Fibroblast of skin of right biceps (primary cell): ENCODE results near the gene RPUSD2.

Experiments used
- DNase-seq: peaks from one replicate; pipeline ENCODE4 v3.0.0-alpha.2; 2013

The RPUSD2 gene, protein sequence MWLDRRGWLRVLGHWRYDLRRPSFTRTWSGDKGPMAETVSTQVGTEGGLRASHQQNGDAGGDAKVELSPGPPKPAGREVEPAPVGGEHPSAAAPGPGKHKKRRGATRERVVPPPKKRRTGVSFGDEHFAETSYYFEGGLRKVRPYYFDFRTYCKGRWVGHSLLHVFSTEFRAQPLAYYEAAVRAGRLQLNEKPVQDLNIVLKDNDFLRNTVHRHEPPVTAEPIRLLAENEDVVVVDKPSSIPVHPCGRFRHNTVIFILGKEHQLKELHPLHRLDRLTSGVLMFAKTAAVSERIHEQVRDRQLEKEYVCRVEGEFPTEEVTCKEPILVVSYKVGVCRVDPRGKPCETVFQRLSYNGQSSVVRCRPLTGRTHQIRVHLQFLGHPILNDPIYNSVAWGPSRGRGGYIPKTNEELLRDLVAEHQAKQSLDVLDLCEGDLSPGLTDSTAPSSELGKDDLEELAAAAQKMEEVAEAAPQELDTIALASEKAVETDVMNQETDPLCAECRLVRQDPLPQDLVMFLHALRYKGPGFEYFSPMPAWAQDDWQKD

DNA sequence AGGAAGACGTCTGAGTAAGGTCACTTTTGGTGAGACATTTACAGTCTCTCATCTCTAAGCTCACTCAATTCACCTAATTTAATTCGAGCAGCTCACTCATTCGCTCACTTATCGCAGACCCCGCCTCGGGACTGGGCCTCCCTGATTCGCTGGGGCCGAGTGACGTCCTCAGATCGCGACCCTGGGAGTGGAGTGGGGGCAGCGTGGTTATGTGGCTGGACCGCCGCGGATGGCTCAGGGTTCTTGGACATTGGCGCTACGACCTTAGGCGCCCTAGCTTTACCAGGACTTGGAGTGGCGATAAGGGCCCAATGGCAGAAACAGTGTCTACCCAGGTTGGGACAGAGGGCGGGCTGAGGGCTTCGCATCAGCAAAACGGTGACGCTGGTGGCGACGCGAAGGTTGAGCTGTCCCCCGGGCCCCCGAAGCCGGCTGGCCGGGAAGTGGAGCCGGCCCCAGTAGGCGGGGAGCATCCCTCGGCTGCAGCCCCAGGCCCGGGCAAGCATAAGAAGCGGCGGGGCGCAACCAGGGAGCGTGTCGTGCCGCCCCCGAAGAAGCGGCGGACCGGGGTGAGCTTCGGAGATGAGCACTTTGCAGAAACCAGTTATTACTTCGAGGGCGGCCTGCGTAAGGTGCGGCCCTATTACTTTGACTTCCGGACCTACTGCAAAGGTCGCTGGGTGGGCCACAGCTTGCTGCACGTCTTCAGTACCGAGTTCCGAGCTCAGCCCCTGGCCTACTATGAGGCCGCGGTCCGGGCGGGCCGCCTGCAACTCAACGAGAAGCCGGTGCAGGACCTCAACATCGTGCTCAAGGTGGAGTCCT lies at the start of gene RPUSD2:
Gene RPUSD2 (plus strand): TSS at position 171 of the 825 bp plus-strand sequence. CDS start 39 bp downstream, at position 210.
- peak; percentile 93 for DNase-seq

DNA sequence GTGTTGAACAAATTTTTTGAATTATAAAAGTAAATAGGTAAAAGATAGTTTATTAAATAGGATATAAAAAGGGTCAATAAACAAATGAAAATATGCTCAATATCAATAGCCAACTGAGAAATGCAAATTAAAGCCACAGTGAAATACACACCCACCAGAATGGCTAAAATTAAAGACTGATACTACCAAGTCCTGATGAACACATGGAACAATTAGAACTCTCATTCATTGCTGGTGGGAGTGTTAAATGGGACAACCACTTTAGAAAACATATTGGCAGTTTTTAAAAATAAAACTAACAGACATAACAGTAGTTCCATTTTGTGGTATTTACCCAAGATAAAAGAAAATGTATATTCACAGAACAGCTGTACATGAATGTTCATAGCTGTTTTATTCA lies 45.5 kb upstream of the RPUSD2 start:
- no peak for DNase-seq

DNA sequence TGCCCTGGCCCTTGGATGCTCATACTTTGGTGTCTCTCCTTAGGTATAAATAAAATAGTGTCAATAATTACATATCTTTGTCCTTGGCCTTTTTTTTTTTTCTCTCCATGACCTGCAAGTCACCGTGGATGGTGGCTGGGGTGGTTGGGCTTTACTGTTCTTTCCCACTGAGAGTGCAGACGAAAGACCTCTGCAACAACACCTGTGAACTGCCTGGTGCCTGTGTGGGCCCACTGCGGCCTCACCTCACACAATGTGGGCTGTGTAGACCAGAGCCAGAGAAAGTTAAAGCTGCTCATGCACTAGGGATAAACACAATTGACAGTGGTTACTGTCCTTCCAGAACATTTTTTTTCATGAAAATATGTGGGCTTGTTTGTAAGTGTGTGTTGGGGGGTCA lies 43.2 kb upstream of the RPUSD2 start:
- no peak for DNase-seq

DNA sequence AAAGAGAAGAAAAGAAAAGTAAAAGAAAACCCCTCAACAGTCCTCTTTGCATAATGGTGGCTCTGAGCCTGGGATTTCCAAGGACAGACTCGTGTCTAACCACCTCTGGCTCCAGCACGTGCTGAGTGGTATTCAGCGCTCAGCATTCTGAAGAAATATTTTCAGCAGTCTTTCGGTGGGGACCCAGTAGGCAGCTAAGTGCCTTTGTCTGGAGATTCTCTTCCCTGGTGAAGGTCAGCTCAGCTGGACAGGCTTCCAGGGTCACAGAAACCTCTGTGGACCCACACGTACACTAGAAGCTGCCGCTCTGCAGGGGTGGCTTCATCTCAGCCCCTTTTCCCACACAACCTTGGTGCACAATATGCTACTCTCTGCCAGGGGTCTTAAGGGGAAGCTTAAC lies 40.3 kb upstream of the RPUSD2 start:
- DNase-seq = no peak

DNA sequence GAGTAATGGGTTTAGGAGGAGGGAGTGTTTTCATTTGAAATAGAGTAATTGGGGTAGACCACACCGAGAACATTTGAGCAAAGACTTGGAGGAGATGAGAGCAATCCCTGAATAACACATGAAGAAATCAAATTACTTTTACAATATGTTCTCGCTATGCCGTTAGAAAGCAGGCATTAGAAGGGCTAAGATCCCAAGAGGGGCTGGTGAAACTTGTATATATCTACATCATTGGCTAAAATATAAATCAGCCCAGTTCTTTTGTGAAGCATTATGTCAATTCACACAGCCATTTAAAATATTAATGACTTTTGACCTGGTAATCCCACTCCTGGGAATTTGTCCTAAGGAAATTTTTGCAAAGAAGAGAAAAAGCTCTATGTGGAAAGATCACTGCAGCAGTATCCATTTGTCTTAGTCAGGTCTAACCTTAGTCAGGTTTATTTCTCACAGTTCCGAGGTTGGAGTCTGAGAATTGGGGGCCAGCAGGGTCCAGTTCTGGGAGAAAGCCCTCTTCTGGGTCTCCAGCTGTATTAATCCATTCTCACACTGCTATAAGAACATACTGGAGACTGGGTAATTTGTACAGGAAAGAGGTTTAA lies 35.2 kb upstream of the RPUSD2 start:
- DNase-seq = no peak

DNA sequence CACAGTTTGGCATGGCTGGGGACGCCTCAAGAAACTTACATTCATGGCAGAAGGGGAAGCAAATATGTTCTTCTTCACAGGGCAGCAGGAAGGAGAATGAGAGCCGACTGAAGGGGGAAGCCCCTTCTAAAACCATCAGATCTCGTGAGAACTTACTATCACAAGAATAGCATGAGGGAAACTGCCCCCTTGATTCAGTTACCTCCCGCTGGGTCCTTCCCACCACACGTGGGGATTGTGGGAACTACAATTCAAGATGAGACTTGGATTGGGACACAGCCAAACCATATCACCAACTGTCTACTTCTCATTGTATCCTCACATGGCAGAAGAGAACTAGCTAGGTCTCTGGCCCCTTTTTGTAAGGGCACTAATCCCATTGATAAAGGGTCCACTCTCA lies 34.7 kb upstream of the RPUSD2 start:
- no peak for DNase-seq

DNA sequence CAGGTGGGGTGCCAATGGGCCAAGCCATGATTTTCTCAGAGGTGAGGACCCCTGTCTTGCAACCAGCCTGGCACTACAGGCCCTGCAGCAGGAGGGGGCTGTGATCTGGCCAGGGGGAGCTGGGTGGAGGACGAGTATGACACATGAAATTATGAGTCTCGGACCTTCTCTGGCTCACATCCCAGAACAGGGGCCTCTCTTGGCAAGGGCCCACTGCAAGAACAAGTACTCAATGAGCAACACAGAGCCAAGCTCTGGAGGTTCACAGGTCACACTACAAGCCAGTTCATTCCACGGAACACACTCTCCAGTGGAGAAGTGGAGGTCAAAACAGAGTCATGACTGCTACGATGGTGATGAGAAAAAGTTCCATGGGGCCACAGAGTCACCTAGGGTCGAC lies 32.6 kb upstream of the RPUSD2 start:
- peak; percentile 64 for DNase-seq

DNA sequence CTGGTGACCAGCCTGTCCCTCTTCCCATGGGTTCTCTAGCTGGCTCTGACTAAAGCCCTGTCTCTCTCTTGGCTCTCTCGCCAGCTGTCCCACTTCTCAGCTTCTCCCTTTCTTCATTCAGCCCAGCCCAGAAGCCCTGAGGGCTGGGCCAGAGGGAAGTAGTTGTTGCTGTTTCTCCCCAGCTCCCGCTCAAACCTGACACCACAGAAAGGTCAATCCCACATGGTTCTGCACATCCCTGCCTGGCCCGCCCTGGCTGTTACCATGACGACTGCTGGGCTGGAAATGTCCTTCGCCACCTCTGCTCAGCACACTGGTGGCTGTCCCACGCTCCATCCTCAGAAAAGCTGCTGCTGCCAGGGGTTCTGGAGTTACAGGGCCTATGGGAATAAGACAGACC lies 30.1 kb upstream of the RPUSD2 start:
- no peak for DNase-seq

DNA sequence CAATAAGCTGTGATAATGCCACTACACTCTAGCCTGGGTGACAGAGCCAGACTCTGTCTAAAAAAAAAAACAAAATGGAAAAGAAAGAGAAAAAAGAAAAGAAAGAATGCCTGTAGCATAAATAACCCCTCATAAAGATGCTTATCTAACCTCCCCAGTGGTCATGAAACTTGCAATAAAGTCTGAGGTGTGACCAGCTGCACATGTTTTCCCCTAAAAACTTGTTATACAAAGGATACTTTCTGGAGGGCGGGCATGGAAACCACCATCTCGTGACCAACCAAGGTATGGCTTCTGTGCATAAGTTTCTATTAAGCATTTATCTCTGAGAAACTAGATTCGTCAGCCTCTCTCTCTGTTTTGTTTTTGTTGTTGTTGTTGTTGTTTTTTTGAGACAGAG lies 26.0 kb upstream of the RPUSD2 start:
- DNase-seq = no peak

DNA sequence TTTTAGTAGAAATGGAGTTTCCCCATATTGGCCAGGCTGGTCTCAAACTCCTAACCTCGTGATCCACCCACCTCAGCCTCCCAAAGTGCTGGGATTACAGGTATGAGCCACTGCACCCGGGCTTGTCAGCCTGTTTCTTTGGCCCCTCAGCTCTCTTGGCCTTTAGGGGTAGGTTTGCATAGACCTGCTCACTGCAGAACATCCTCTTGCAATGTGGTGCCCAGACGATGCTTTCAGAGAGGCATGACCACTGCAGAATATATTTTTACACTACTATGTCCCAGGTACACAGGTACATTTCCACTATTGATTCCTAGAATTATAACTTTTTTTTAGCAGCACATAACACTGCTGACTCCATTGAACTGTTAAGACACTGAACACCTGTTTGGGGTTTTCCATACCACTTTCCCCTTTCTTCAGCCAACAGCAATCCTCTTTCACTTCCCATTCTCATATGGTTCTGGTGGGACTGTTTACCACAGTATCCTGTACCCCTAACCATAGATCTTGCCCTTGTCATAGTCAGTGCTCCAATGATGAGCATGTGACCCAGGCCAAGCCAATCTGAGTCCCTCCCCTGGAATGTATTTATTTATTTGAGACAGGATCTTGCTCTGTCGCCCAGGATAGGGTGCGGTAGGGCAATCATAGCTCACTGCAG lies 25.3 kb upstream of the RPUSD2 start:
- no peak for DNase-seq

DNA sequence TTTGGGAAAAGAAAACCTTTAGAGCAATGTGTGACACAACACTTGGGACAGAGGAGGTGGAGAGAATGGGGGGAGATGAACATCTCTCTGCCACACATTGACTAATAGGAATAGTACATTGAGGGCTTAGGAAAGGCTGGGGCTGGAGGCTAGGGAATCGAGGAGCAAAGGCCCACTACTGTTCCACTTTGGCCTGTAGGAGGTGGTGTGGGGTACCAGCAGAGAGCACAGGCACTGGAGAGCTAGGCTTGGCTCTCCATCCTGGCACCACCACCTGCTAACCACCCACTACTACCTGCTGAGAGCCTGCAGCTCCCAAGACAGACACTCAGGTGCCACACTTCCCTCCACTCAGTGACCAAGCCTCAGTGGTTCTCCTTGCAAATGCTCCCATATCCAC lies 23.6 kb upstream of the RPUSD2 start:
- no peak for DNase-seq

DNA sequence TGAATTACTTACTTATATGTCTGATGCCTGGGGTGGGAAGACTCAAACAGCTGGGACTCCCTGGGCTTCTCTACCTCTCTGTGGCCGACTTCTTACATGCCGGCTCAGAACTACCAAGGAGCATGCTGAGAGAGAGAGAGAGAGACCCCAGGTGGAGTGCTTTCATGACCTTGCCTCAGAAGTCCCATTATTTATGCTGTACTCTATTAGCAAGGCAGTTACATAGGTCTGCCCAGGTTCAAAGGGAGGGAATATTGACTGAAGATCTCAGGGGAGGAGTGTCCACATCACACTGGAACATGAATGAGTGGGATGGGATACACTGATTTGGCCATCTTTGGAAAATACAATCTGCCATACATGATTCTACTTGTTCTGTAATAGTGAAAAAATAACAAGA lies 20.5 kb upstream of the RPUSD2 start:
- no peak for DNase-seq

DNA sequence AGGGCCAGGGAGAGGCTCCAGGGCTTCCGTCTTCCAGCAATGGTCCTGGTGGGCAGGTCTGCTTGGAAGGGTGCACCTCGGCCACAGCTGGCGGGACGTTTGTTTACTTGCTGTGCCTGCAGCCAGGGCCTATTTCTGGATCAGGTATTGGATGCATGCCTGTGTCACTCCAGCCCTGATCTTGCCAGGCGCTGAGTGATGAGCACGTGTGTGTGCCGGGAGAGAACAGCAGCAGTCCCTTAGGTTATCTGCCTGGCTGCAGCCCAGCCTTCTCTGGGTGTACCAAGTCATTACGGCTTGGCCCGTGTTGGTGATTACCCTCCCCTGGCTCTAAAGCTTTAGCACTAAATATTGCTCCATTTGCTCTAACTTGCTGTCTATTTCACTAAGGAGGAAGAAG lies 19.2 kb upstream of the RPUSD2 start:
- DNase-seq = no peak

DNA sequence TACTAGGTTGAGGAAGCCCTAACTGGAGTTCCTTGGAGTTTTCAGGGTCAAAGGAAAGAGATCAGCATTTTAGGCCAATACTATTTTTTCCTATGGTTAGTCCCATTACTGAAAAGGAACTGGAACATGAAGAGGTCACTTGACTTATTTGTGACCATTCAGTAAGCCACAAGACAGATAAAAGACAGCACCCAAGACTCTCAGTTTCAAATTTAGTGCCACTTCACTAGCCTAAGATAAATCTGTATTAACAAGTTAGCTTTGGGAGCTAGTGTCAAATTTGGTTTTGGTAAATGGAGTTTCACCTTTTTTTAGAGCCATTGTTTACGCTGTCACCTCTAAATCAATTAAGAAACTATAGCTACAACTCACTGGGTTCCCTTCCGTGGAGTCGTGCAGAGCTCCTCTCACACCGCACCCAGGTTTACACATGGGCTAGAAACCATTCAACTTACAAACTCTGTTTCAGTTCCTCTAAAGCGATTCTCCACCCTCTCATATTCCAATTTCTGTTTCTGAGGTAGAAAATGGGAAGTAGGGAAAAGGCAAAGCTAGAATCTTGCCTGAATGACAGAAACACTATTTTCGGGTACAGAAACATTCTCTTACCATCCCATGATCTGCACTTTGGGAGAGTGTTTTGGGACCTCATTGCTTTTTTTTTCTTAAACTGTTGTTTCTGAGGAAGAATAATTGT lies 18.6 kb upstream of the RPUSD2 start:
- DNase-seq = no peak

DNA sequence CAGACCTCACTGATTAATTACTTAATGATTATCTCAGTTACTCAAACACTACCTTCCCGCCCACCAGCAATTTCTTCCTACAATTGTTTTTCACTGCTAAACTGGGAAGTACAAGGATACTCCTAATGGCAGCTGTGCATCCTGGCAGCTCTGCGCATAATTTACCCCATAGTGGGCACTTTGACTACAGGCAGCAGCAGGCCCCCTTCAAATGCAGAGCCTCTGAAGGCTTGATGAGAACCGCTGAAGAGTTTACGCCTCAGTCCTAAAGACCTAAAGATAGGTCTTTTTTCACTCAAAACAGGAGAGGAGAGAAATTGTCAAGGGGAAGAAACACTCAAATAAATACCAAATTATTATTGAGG lies 15.0 kb upstream of the RPUSD2 start:
- no peak for DNase-seq

DNA sequence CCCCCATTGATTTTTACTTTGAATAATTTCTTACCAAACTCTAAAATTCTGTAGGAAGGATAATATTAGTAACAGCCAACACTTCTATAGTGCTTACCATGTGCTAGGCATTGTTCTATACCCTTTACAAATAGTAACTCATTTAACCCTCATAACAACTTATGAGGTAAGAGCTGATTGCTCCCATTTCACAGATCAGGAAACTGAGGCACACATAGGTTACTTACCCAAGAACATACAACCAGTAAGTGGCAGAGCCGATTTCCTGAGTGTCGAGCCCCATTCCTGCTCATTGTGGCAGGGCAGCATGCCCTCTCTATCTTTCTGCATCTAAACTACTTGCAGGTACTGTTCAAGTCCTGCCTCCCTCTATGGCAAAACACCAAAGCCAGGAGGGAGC lies 13.2 kb upstream of the RPUSD2 start:
- DNase-seq = no peak

DNA sequence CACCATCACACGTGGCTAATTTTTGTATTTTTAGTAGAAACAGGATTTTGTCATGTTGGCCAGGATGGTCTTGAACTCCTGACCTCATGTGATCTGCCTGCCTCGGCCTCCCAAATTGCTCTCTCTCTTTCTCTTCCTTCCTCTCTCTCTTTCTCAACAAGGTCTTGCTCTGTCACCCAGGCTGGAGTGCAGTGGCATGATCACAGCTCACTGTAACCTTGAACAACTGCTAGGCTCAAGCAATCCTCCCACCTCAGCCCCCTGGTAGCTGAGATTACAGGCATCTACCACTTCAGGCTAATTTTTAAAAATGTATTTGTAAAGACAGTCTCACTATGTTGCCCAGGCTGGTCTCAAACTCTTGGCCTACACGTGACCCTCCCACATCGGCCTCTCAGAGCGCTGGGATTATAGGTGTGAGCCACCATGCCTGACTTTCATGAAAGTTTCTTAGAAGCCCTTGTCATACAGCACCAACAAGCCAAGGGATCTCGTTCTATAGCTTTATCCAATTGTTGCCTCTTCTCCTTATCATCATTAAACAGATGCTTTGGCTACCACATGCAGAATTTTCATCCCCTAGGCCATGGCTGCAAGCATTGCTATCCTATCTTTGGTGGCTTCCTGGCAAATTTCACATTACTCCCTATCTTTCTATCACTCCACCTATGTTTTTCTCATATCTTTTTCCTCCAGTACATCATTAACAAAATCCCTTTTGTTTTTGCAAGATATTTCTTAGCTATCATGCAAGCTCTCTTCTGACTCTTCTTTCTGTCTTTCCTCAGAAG lies 10.0 kb upstream of the RPUSD2 start:
- no peak for DNase-seq

DNA sequence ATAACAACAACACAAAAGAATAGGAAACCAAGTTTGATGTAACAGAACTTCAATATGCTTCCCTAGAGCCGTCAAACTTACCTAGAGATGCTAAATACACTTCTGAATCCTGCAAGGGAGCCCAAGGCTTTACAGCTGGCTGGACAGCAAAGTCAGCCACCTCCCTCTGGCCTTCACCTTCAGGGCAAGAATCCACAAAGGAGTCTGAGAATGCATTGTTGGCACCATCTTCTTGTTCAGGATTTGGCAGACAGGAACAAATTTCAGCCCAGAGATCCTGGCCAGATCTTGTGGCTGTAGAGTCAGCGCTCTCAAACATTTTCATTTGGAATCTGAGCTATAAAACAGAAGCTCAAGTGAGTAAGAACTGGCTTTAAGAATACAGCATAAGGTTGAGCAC lies 6.4 kb upstream of the RPUSD2 start:
- no peak for DNase-seq

DNA sequence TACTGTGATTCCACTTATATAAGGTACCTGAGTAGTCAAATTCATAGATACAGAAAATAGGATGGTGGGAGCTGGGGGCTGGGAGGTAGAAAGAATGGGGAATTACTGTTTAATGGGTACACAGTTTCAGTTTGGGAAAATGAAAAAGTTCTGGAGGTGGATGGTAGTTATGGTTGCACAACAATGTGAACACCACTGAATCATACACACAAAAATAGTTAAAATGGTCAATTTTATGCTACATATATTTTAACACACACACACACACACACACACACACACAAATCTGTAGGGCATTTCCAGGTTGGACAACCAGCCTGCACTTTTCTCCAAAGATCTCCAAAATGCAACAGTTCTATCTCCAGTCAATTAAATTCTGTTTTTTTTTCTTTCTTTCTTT lies 5.7 kb upstream of the RPUSD2 start:
- DNase-seq = no peak

DNA sequence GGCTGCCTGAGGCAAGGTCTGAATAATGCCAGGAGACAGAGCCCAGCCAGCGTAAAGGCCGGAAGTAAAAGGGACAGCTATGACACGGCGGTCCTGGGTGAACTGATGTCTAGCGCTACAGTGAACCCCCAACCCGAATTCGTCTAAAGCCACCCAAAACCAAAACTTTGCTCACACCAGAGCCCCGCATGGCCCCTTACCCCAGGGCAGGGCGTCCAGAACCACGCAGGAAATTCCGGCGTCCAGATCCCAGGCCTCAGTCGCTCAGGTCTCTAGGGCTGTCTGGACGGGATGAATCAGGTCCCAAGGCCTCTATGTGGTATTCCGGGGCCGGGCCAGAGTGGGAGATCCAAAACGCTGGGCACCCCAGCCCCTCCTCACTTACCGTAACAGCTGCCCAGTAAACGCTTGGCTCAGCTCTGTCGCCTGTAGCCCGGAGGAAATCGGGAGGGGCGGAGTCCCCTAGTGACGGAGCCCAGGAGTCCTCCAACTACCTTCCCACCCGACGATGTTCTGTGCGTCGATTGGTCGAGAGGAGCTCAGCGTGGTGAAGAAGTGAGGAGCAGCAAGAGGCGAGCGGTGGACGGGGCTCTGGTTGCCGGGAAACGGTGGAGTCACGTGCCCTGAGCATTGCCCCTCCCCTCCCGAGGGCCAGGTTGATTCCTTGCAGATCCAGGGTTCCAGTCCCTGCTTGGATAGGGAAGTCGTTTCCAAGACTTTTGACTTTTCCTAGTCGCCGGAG lies 4.3 kb upstream of the RPUSD2 start, which contains the start of gene CCDC32:
Gene CCDC32 (minus strand): TSS at position 452 of the 742 bp plus-strand sequence. CDS start 2,027 bp downstream, outside the sequence.
- DNase-seq = peak; percentile 99
